Heart right ventricle (tissue), 16 donors: Measurements from ENCODE around the gene CKMT2. TPM values are rescaled to one million over a fixed set of nuclear protein-coding genes. Genes with fewer than 3 reads are reported as not detected.
A peak's percentile ranks its signal among the peaks of the same experiment; 100 is the strongest.

ENCODE experiments used
- ATAC-seq, 8 donors: fragments of 200-7000 bp; cut with Tn5 transposase; one replicate each; pipeline ENCODE4 v1.9.1; 2020; ENCODE audit warnings: mild to moderate bottlenecking in 8 of 8, moderate library complexity in 8 of 8, moderate number of reproducible peaks in 1 of 8
- DNase-seq, 2 donors: peaks; one replicate each; pipeline ENCODE4 v3.0.0-alpha.2; 2020
- H3K27ac ChIP-seq, 10 donors: fragments of 200-600 bp; sonication (generic) in 2 of 10; one replicate each; pipeline versions ENCODE4 v1.5.0 to v1.8.0; 2020 to 2022; ENCODE audit warnings: mild to moderate bottlenecking in 3 of 10
- H3K27me3 ChIP-seq, 7 donors: fragments of 200-600 bp; one replicate each; pipeline ENCODE4 v1.8.0; 2021 to 2022; ENCODE audit warnings: mild to moderate bottlenecking in 2 of 7
- H3K36me3 ChIP-seq, 9 donors: fragments of 200-600 bp; sonication (generic) in 1 of 9; one replicate each; pipeline versions ENCODE4 v1.5.0 to v1.8.0; 2020 to 2022; ENCODE audit warnings: mild to moderate bottlenecking in 2 of 9
- H3K4me1 ChIP-seq, 9 donors: fragments of 200-600 bp; sonication (generic) in 1 of 9; one replicate each; pipeline versions ENCODE4 v1.5.0 to v1.8.0; 2020 to 2022; ENCODE audit warnings: mild to moderate bottlenecking in 4 of 9
- H3K4me3 ChIP-seq, 10 donors: fragments of 200-600 bp; sonication (generic) in 2 of 10; one replicate each; pipeline versions ENCODE4 v1.5.0 to v1.8.0; 2020 to 2022; ENCODE audit warnings: mild to moderate bottlenecking in 7 of 10, moderate library complexity in 2 of 10
- H3K9me3 ChIP-seq, 11 donors: fragments of 200-600 bp in 10 of 11; sonication (generic) in 2 of 11; one replicate each; pipeline versions ENCODE4 v1.5.0 to v1.8.0; 2013 to 2022; ENCODE audit warnings: mild to moderate bottlenecking in 2 of 11, control low read depth in 1 of 11, moderate library complexity in 1 of 11
- CTCF ChIP-seq, 9 donors: fragments of 200-600 bp; sonication (generic) in 2 of 9; IDR thresholded peaks; one replicate each; pipeline versions ENCODE4 v1.5.0 to v1.8.0; 2021 to 2022; ENCODE audit warnings: antibody characterized with exemption in 9 of 9, mild to moderate bottlenecking in 5 of 9, moderate library complexity in 1 of 9
- WGBS, 2 donors: extraction: QIAGEN DNeasy Blood & Tissue Kit; methylation state at CpG; one replicate each; pipeline ENCODE4 v1.1.7; 2013; ENCODE audit warnings: inconsistent platforms in 1 of 2; 5-methylcytosine and 5-hydroxymethylcytosine counted together
- intact Hi-C, 10 donors: fragments of 100-400 bp; cut with DNase I; formaldehyde crosslinking; loops; one replicate each; pipeline versions ENCODE4 v1.11.1 to v1.14.2; 2022
- polyA plus RNA-seq, 2 donors: library from polyadenylated mRNA; stranded (reverse); fragments of 200-250 nt; gene quantifications; one replicate each; pipeline ENCODE4 v1.2.3, GENCODE V29; 2013
- total RNA-seq, 10 donors: library from RNA; stranded (reverse); fragmentation: NEBNext Ultra II Directional in 3 of 10; extraction: Animal tissue kit (Norgen Biotek cat#: 25700) in 3 of 10; gene quantifications; one replicate each; pipeline versions ENCODE4 v1.2.1 to v1.2.4, GENCODE V29; 2021 to 2023
- donor health status: Arrhythmogenic right ventricular cardiomyopathy.
- donor health status: ischemic (EF 13 %, LVEDD 7.1; RV severe dilation, severe dysfunction).
- donor health status: healthy with polysubstance abuse.
- donor health status: DM: no; HTN: yes; CAD: no.
- donor health status: DM: no; HTN: no; CAD: no.
- donor health status: ischemic (EF 25% LVEDD 6.9; RV normal size, moderate dysfunction).
- donor health status: ischemic (EF 25% LVEDD 5.7; RV mildly dilated, moderate dysfunction).
- donor health status: healthy.
- donor health status: DM: yes; HTN: yes; CAD: no.
- donor health status: Ischemic cardiomyopathy.
- donor health status: ischemic (EF 35%, LVEDD 5.7; RV mildly dilated, moderate dysfunction).
- donor health status: nonischemic (EF 11% LVEDD 7.7; RV severe dilation, severe dysfunction).
- donor health status: DM: yes; HTN: yes; CAD: no.
- donor health status: PGD.
- donor health status: ischemic (EF 29% LVEDD 5.4; RV normal size, mild dysfunction).
- donor health status: nonischemic (EF 23%, LVEDD 6.1; RV moderate dilation, normal function).

CKMT2 gene
- total and polyA plus RNA-seq, 12 donors: 1,088 to 2,236 (median 1,671) TPM

- no peak overlapping the region for H3K4me3 ChIP-seq
- intact Hi-C loops: loop anchor here in 2 of 10 donors (5.0 to 10.0 kb wide), 2 partner anchors 703 to 1569 kb away; partner anchors contain the start of gene FAM151B (in 1 of the 2)
Measured at GRCh38 chr5:81187885-81188284, 45.2 kb upstream of the CKMT2 start.

GRCh38 chr5:81188962-81189361 is 44.2 kb upstream of the CKMT2 start:
- H3K27ac ChIP-seq: no peak overlapping the region
- DNase-seq (no peak), ATAC-seq (no peak)
- H3K27me3 ChIP-seq: no peaks in the 10 kb centered on the region
- WGBS, 2 donors: 72 to 73% methylated on average over 6 of the region's 6 CpGs
- peaks cover 0 to 9% (median 0%) of the 10 kb centered on the region in 9 donors for H3K36me3 ChIP-seq
- intact Hi-C loops: loop anchor here in 2 of 10 donors (5.0 to 10.0 kb wide), 2 partner anchors 704 to 1568 kb away; partner anchors contain the start of gene FAM151B (in 1 of the 2)
- TF ChIP-seq CTCF (IDR thresholded peaks at IDR 0.05): no peak
- H3K4me1 ChIP-seq: peaks cover 0 to 17% (median 3%) of the 10 kb centered on the region in 9 donors
- H3K4me3 ChIP-seq: no peak overlapping the region
- H3K9me3 ChIP-seq: no peaks in the 10 kb centered on the region

More at GRCh38 chr5:81187885-81188284, 45.2 kb upstream of the CKMT2 start:
- H3K4me1 ChIP-seq: peaks cover 0 to 17% (median 3%) of the 10 kb centered on the region in 9 donors
- peak; percentile 65 to 75 for DNase-seq
- peak; percentile 50 to 88 (median 78) for ATAC-seq
- no peaks in the 10 kb centered on the region for H3K27me3 ChIP-seq
- no peak for TF ChIP-seq CTCF (IDR thresholded peaks at IDR 0.05)
- H3K36me3 ChIP-seq: peaks cover 0 to 19% (median 0%) of the 10 kb centered on the region in 9 donors
- WGBS, 2 donors: 19 to 22% methylated on average over 6 of the region's 6 CpGs
- H3K9me3 ChIP-seq: no peaks in the 10 kb centered on the region
- H3K27ac ChIP-seq: peak overlapping the region in 7 of 10 donors; percentile 26 to 59 (median 42)

- ATAC-seq: peak in 6 of 8 donors; percentile 45 to 80 (median 71)
- peak in 1 of 2 donors; percentile 11 for DNase-seq
Measured at GRCh38 chr5:81189875-81190498, 43.1 kb upstream of the CKMT2 start.

More at GRCh38 chr5:81189875-81190498, 43.1 kb upstream of the CKMT2 start:
- Histone ChIP-seq H3K4me3 (no peak overlapping the region), H3K36me3 (no peaks in the 10 kb centered on the region), H3K9me3 (no peaks in the 10 kb centered on the region), H3K27ac (peak overlapping the region in 2 of 10 donors; percentile 11 to 42), H3K27me3 (no peaks in the 10 kb centered on the region), H3K4me1 (peaks cover 0 to 21% (median 6%) of the 10 kb centered on the region in 9 donors)
- intact Hi-C loops: loop anchor here in 7 of 10 donors (5.0 to 10.0 kb wide), 8 partner anchors 105 to 1567 kb away; partner anchors contain the start of gene FAM151B (in 2 of the 7)
- WGBS, 2 donors: 47 to 52% methylated on average over 14 of the region's 14 CpGs
- no peak for TF ChIP-seq CTCF (IDR thresholded peaks at IDR 0.05)
